GM12874 (cell line): ENCODE results near the gene PRR23E.

Source experiments
- TF ChIP-seq, protein P1 (sequence below): IDR thresholded peaks from 2 replicates; pipeline ENCODE4 v1.5.1; 2011; ENCODE audit warnings: low read depth, mild to moderate bottlenecking, control low read depth, low read length, moderate library complexity; ENCODE audit not compliant: insufficient read depth

PRR23E gene

DNA sequence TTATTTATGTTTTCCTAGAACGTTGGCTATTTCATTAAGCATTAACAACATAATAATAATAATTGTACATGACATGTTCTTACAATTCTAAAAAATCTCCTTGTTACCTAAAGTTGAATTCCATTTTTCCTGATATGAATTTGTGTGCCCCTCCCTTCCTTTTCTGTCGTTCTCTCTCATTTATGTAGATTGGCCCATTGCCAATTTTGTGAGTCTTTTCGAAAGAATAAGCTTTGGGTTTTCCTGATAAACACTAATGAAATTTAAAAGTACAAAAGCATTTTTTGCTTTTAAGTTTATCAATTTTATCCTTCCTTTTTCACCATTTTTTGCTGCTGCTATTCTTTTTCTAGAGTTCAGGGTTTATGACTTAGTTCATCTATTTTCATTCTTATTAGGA lies 44.9 kb downstream of the PRR23E start:
- TF ChIP-seq, protein P1, sequence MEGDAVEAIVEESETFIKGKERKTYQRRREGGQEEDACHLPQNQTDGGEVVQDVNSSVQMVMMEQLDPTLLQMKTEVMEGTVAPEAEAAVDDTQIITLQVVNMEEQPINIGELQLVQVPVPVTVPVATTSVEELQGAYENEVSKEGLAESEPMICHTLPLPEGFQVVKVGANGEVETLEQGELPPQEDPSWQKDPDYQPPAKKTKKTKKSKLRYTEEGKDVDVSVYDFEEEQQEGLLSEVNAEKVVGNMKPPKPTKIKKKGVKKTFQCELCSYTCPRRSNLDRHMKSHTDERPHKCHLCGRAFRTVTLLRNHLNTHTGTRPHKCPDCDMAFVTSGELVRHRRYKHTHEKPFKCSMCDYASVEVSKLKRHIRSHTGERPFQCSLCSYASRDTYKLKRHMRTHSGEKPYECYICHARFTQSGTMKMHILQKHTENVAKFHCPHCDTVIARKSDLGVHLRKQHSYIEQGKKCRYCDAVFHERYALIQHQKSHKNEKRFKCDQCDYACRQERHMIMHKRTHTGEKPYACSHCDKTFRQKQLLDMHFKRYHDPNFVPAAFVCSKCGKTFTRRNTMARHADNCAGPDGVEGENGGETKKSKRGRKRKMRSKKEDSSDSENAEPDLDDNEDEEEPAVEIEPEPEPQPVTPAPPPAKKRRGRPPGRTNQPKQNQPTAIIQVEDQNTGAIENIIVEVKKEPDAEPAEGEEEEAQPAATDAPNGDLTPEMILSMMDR, result no peak

DNA sequence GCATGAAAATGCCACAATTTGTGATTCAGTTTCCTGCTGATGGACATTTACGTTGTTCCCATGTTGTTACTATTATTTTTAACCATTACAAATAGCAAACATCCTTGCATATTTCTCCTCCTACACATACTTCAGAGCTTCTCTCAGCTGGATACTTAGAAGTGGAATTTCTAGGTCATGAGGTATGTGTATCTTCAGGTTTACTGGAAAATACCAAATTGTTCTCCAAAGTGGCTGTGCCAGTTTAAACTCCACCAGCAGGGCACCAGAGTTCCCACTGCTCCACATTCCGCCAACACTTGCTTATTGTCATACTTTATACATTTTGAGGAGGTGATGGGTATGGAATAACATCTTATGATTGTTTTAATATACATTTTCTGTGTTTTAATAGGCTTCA lies 45.7 kb downstream of the PRR23E start:
- TF ChIP-seq, protein P1, result no peak

DNA sequence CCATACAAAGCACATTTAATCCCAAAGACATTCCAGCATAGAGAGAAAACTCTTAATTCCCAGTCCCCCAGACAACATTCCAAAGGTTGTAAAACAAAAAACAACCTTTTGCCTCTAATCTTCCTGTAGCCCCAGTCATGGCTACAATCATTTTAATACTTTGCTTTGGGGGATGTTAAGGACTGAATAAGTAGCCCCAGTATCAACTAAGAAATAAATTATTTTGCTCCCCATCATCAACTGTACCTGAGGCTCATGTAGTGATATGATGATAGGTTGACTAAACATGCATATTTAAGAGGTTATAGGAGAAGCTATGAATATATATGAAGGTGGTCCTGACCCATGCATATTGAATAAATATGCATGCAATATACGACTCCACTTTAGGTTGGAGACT lies 54.4 kb downstream of the PRR23E start:
- TF ChIP-seq, protein P1, result no peak
